22Rv1 (cell line): Measurements from ENCODE around the gene KRT14.

Source experiments
- CTCF ChIP-seq: fragments of 450-650 bp; IDR thresholded peaks from 2 replicates; pipeline ENCODE4 v1.5.1; 2017; ENCODE audit warnings: mild to moderate bottlenecking
- ZFX ChIP-seq: fragments of 450-650 bp; IDR thresholded peaks from 2 replicates; pipeline ENCODE4 v1.6.1; 2017; ENCODE audit warnings: antibody characterized with exemption, borderline replicate concordance

- TF ChIP-seq CTCF (no peak), ZFX (no peak)
Observed at GRCh38 chr17:41547378-41547841, 39.3 kb downstream of the KRT14 start.
